ENCODE measurements around the gene VPS26A.

GRCh38 chr10:69130251-69130650 is 6.3 kb downstream of the VPS26A start:
- TF ChIP-seq, protein P1, sequence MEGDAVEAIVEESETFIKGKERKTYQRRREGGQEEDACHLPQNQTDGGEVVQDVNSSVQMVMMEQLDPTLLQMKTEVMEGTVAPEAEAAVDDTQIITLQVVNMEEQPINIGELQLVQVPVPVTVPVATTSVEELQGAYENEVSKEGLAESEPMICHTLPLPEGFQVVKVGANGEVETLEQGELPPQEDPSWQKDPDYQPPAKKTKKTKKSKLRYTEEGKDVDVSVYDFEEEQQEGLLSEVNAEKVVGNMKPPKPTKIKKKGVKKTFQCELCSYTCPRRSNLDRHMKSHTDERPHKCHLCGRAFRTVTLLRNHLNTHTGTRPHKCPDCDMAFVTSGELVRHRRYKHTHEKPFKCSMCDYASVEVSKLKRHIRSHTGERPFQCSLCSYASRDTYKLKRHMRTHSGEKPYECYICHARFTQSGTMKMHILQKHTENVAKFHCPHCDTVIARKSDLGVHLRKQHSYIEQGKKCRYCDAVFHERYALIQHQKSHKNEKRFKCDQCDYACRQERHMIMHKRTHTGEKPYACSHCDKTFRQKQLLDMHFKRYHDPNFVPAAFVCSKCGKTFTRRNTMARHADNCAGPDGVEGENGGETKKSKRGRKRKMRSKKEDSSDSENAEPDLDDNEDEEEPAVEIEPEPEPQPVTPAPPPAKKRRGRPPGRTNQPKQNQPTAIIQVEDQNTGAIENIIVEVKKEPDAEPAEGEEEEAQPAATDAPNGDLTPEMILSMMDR (IDR thresholded peaks at IDR 0.05; ENCODE audit: low read depth, low read length) = no peak
- TF ChIP-seq, protein P2, sequence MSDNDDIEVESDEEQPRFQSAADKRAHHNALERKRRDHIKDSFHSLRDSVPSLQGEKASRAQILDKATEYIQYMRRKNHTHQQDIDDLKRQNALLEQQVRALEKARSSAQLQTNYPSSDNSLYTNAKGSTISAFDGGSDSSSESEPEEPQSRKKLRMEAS (IDR thresholded peaks at IDR 0.05; ENCODE audit: low read depth, low read length) = no peak
- TF ChIP-seq POLR2A (IDR thresholded peaks at IDR 0.05; ENCODE audit: extremely low read depth, insufficient read length) (no peak), MYC (IDR thresholded peaks at IDR 0.05; ENCODE audit: low read depth, low read length) (no peak)
